Measurements from ENCODE around the gene RAD51B.

Gene RAD51B

DNA sequence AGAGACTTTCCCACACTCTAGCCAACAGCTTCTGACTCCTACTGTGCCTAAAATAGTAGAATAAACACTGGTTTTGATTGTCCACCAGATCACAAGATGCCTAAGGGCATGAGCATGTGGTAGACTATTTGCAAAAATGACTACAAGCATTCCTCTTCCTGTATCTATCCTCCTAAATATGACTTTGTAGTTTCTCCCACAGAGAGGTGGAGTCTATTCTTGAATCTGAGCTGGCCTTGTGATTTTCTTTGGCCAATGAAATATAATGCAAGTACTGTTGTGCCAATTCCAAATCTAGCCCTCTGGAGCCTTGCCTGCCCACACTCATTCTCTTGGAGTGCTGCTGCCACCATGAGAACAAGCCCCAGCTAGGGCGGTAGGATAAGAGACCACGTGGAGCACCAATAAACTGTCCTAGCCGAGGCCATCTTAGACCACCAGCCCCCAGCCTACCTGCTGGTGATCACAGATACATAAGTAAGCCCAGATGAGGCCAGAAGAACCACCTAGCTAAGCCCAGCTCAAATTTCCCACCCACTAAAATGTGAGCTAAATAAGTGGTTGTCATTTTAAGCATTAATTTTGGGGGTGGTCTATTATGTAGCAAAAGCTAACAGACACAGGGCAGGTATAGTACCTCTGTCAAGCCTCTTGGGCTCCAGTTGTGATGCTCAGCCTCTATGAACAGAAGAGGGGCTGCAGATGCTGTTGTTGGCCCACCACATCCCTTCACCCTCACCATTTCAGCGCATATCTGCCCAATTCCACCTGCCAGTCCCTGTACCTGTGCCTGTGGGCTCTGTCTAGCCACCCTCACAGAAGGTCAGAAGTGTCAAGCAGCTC lies 955.4 kb downstream of the RAD51B start:
- no peak for DNase-seq (ENCODE audit: low spot score)

- no peak for DNase-seq (ENCODE audit: low spot score)
Observed at GRCh38 chr14:68775614-68776126, 956.1 kb downstream of the RAD51B start.

DNA sequence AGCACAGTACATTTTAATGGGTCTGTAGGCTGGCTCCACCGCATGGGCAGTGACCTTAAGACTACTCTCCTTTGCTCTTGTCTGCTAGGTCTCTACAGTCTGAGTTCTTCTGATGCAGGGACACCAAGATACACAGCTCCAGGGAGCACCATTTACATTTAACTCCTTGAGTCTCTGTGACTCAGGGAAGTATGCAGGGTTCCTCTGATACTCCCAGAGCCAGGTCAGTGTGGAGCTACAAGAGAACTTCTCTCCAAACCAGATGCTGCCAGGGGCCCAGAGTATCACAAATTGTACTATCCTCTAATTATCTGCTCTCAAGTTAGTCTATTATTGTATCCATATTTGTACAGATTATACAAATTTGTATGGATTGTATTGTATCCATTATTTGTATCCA lies 958.1 kb downstream of the RAD51B start:
- DNase-seq (ENCODE audit: low spot score): no peak

Measured in Ammon's horn (tissue), 1 donor.